HEK293T (cell line): ENCODE measurements around the gene BORCS6.

Experiments used
- ELF4 ChIP-seq: fragments of 450-650 bp; IDR thresholded peaks from 2 replicates; pipeline ENCODE4 v1.6.1; 2017; ENCODE audit warnings: antibody characterized with exemption
- FOXA1 ChIP-seq: fragments of 450-650 bp; IDR thresholded peaks from 2 replicates; pipeline ENCODE4 v1.6.1; 2016; ENCODE audit warnings: mild to moderate bottlenecking
- FOXK2 ChIP-seq: fragments of 450-650 bp; IDR thresholded peaks from 2 replicates; pipeline ENCODE4 v1.6.1; 2016; ENCODE audit warnings: mild to moderate bottlenecking
- FOXM1 ChIP-seq: fragments of 450-650 bp; IDR thresholded peaks from 2 replicates; pipeline ENCODE4 v1.6.1; 2017; ENCODE audit warnings: mild to moderate bottlenecking, borderline replicate concordance
- HDGF ChIP-seq: fragments of 450-650 bp; IDR thresholded peaks from 2 replicates; pipeline ENCODE4 v1.6.1; 2017; ENCODE audit warnings: antibody characterized with exemption, borderline replicate concordance
- L3MBTL2 ChIP-seq: fragments of 450-650 bp; conservative IDR thresholded peaks from 2 replicates; pipeline ENCODE4 v1.6.1; 2016; ENCODE audit warnings: mild to moderate bottlenecking
- NFRKB ChIP-seq: fragments of 450-650 bp; IDR thresholded peaks from 2 replicates; pipeline ENCODE4 v1.6.1; 2016; ENCODE audit warnings: mild to moderate bottlenecking, moderate library complexity
- SP1 ChIP-seq: fragments of 450-650 bp; IDR thresholded peaks from 2 replicates; pipeline ENCODE4 v1.6.1; 2017

DNA sequence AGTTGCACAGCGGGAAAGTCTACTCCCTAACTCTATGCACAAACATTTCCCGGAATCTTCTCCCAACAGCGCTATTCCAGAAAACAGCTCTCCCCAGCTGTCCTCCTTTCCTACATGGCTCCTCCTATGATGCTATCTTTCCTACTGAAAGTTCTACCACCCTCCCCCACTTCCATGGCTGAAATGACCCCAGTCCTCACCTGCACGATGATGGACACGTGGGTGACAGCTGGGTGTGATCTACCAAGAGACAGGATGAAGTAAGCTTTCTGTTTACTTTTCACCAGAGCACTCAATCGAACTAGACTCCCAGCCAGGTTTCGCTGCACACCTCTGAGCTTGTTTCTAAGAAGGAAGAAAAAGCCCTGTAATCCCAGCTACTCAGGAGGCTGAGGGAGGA lies 47.2 kb upstream of the BORCS6 start:
- TF ChIP-seq ELF4 (no peak), SP1 (no peak), FOXA1 (no peak), FOXM1 (no peak), FOXK2 (no peak), NFRKB (no peak), L3MBTL2 (no peak), HDGF (no peak)
